ENCODE data around the gene TOX4.
A peak's percentile ranks its signal among the peaks of the same experiment; 100 is the strongest.

The TOX4 gene

GRCh38 chr14:21503376-21503775 is 26.4 kb downstream of the TOX4 start:
- DNase-seq (ENCODE audit: low read depth), result no peak

- no peak for DNase-seq (ENCODE audit: low read depth)
Measured at GRCh38 chr14:21505012-21505553, 28.1 kb downstream of the TOX4 start.

- no peak for DNase-seq (ENCODE audit: low read depth)
Measured at GRCh38 chr14:21506557-21506956, 29.6 kb downstream of the TOX4 start.

GRCh38 chr14:21509432-21510143 is 32.6 kb downstream of the TOX4 start:
- no peak for DNase-seq (ENCODE audit: low read depth)

GRCh38 chr14:21510735-21511657 is 34.0 kb downstream of the TOX4 start, which contains the start of gene METTL3:
Gene METTL3, minus strand, starts transcription at chr14:21511340. Its CDS starts 117 bp downstream, at chr14:21511223.
- peak; percentile 87 for DNase-seq (ENCODE audit: low read depth)

- DNase-seq (ENCODE audit: low read depth), result no peak
Measured at GRCh38 chr14:21514341-21514740, 37.3 kb downstream of the TOX4 start.

GRCh38 chr14:21518725-21519124 is 41.7 kb downstream of the TOX4 start:
- DNase-seq (ENCODE audit: low read depth), result no peak

GRCh38 chr14:21520767-21521166 is 43.8 kb downstream of the TOX4 start:
- no peak for DNase-seq (ENCODE audit: low read depth)

GRCh38 chr14:21521501-21521900 is 44.5 kb downstream of the TOX4 start:
- DNase-seq (ENCODE audit: low read depth), result no peak

- no peak for DNase-seq (ENCODE audit: low read depth)
Measured at GRCh38 chr14:21523203-21523602, 46.2 kb downstream of the TOX4 start.

GRCh38 chr14:21524575-21525490 is 47.8 kb downstream of the TOX4 start:
- no peak for DNase-seq (ENCODE audit: low read depth)

- DNase-seq (ENCODE audit: low read depth), result no peak
Measured at GRCh38 chr14:21525571-21525961, 48.6 kb downstream of the TOX4 start.

- peak; percentile 48 for DNase-seq (ENCODE audit: low read depth)
Measured at GRCh38 chr14:21525962-21526671, 49.1 kb downstream of the TOX4 start, which contains the start of gene SALL2. Gene SALL2, minus strand, starts transcription at chr14:21526346. Its CDS starts 219 bp downstream, at chr14:21526127.

- DNase-seq (ENCODE audit: low read depth), result no peak
Measured at GRCh38 chr14:21526672-21527317, 49.8 kb downstream of the TOX4 start.

GRCh38 chr14:21527318-21527679 is 50.3 kb downstream of the TOX4 start:
- DNase-seq (ENCODE audit: low read depth), result no peak

- no peak for DNase-seq (ENCODE audit: low read depth)
Measured at GRCh38 chr14:21528381-21529348, 51.7 kb downstream of the TOX4 start.

GRCh38 chr14:21529515-21529914 is 52.5 kb downstream of the TOX4 start:
- DNase-seq (ENCODE audit: low read depth), result no peak

GRCh38 chr14:21533294-21533693 is 56.3 kb downstream of the TOX4 start:
- DNase-seq (ENCODE audit: low read depth), result no peak

GRCh38 chr14:21534576-21534975 is 57.6 kb downstream of the TOX4 start:
- no peak for DNase-seq (ENCODE audit: low read depth)

All from stimulated activated CD8-positive, alpha-beta memory T cell treated with anti-CD3 and anti-CD28 coated beads, Interleukin-4, amount 100 ng/mL, for 24 hours (primary cell).